HG02763 (cell line): ENCODE results near the gene SCCPDH.
A peak's percentile ranks its signal among the peaks of the same experiment; 100 is the strongest.

Source experiments
- ATAC-seq: cut with Tn5 transposase; IDR thresholded peaks from one replicate; pipeline ENCODE4 v1.9.1; 2021; ENCODE audit warnings: mild to moderate bottlenecking, moderate library complexity; ENCODE audit not compliant: unreplicated experiment

The SCCPDH gene

GRCh38 chr1:246782120-246782900, 58.1 kb downstream of the SCCPDH start:
- peak; percentile 50 for ATAC-seq

DNA sequence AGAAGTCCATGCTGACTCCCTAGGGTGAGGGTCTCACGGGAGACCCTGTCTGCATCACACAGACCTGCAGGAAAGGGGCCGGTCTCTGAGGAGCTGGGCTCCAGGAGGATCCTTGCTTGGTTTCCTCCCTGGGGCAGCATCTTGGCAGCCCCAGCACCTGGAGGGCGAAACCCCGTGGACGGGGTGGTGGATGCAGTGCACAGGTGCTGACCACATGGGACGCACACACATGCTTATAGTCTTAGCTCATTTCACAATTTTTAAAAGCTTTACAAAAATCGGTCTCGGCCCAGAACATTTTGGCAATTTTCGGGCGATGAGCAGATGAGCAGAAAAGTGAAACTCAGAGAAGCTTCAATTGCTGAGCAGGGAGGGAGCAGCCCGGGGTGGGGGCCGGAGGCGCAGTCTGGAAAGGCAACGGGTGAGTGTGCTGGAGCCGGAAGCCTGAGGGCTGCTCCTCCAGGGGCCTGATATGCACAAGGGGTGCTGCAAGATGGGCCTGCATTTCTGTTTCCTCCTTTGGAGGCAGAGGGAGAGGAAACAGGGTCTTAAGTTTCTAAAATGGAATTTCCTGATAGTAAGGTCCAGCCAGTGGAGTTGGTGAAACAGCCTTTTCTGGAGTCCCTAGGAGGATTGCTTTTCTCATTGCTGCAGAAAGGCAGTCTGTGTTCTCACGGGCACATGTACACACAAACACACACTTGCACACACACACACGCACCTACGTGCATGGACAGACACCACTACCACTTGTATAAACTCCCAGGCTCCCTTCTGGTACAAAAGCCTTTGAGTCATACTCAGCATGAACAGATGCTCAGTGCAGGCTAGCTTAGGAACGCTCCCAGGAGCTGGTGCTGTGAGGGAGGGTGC, 60.6 kb downstream of the SCCPDH start:
- peak; percentile 40 for ATAC-seq

GRCh38 chr1:246785494-246786111, 61.4 kb downstream of the SCCPDH start:
- no peak for ATAC-seq

DNA sequence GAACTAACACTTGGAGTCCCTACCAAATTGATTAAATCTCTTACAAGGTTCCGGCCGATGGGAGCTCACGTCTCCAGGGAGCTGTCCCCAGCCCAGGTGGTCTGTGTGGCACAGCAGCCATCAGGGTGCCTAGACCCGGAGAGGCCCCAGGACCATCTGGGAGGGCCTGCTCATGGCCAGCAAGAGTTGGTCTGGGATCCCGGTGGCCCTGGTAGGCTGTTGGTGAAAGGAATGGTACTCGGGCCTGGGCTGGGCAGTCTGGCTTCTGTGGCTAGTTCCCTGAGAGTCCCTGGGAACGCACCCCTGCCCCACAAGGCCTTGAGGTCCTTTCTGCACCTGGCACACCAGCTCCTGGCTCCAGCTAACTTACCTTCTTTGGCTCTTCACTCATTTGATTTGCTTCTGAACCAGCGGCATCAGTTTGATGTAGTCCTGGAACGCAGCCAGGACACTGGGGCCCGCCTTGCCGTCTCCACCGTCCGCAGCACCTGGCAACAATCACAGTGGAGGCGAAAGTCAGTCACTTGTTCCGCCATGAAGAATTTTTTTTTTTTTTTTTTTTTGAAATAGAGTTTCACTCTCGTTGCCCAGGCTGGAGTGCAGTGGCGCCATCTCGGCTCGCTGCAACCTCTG, 62.5 kb downstream of the SCCPDH start:
- no peak for ATAC-seq

- no peak for ATAC-seq
Observed at GRCh38 chr1:246787781-246788513, 63.7 kb downstream of the SCCPDH start.

GRCh38 chr1:246788895-246789338, 64.7 kb downstream of the SCCPDH start:
- ATAC-seq = no peak

DNA sequence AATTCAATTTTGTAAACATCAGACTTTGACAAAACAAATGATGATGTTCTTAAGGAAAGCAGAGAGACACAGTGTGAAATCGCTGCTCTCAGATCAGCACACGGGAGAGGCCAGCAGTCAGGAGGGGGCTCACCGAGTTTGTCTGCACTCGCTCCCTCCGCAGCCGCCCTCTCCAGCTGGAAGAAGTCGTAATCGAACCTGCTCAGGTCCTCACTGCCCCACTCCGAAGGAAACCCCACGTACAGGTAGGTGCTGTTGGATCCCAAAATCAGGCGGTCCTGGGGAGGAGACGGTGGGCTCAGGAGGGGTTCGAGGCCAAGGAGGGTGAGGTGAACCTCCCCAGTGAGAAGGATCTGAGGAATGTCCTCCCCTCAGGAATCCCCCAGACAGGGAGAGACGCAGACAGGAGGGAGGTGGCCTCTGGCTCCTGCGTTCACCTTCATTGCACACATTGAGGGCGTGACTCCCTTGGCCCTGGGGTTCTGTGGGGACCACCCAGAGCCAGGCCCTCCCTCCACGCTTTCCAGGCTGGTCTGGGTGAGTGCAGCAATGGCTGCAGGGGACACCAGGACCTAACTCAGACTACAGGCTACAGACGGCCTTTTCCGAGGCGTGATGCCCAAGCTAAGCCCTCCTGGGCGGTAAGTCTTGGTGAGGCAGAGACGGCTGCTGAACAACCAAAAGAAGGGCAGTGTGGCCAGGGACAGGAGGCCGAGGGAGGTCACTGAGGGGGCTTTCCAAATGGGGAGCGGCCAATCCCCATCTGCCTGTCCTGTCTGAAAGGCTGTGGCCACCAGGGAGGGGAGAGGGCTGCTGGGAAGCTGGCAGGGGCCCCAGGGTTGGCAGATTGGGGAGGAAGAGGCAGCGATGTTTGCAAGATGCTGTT, 65.5 kb downstream of the SCCPDH start:
- no peak for ATAC-seq

DNA sequence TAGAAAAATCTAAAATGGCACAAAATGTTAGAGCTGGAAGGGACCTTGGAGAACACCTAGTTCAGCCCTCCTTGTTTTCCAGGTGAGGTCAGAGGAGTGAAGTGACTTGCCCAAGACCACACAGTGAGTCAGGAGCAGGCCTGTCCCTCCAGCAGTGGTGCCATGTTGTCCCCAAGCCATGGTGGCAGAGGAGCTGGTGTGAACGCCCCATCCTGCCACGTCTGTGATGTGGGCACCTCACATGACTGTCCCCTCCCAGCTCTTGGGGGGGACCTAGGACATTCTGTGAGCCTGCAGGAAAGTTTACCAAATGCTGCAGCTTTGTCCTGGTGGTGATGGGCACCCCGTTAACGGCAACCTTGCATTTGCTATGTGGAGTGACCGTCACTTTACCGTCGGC, 66.2 kb downstream of the SCCPDH start:
- no peak for ATAC-seq

DNA sequence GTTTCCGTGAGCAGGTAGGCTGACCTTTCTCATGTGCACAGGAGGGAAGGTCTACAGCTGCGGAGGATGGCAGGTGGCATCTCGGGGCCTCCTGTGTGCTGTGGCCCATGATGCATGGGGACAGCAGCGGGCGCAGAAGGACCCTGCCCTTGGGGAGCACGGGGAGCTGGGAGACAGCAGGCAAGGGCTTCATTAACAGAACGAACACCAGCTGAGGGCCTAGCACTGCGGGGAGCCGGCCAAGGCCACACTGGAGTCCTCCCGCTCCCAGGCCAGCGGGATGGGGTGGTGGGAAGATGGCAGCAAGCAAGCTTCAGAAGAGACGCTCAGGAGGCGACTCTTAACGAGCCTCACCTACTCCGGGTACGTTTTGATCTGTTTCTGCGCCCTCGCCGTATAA, 66.6 kb downstream of the SCCPDH start:
- ATAC-seq = no peak

DNA sequence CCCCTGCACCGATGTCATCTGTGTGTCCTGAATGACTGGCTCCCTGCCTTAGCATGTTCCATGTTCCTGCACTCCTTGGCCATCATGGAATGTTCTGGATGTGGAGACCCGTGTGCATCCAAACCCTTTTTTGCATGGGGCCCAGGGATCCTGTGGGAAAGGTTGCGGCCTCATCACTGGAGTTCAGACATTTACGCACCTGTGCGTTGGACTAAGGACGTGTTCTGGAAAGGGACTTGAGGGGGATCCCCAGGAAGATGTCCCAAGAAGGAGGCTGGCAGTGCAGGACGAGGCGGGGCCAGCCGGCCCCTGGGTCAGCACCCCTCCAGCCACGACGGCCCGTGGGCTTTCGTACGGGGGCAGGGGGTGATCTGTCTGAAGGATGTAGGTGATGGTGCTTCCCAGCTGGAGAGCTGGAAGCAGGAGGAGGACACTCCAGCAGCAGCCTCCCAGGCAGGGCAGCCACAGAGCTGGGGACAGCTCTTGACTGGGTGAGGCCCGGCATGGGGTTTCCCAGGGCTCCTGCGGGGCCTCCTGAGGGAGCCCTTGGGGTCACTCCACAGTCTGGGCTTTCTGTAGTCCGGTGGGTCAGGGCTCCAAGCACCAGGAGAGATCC, 67.2 kb downstream of the SCCPDH start:
- ATAC-seq = no peak

DNA sequence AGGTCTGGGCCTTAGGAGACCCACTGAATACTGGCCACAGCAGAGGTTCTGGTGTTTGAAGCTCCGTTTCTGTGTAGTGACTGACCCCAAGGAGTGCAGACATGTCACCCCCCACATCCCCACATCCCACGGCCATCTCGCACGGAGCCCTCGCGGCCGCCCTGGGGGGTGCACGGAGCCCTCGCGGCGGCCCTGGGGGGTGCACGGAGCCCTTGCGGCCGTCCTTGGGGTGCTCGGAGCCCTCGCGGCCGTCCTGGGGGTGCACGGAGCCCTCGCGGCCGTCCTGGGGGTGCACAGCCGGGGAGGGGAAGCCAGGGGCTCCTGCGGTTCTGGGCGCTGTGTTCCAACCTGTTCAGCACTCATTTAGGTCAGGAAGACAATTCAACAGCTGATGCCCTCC, 68.4 kb downstream of the SCCPDH start:
- ATAC-seq = no peak

- ATAC-seq = no peak
Observed at GRCh38 chr1:246793356-246793896, 69.2 kb downstream of the SCCPDH start.

DNA sequence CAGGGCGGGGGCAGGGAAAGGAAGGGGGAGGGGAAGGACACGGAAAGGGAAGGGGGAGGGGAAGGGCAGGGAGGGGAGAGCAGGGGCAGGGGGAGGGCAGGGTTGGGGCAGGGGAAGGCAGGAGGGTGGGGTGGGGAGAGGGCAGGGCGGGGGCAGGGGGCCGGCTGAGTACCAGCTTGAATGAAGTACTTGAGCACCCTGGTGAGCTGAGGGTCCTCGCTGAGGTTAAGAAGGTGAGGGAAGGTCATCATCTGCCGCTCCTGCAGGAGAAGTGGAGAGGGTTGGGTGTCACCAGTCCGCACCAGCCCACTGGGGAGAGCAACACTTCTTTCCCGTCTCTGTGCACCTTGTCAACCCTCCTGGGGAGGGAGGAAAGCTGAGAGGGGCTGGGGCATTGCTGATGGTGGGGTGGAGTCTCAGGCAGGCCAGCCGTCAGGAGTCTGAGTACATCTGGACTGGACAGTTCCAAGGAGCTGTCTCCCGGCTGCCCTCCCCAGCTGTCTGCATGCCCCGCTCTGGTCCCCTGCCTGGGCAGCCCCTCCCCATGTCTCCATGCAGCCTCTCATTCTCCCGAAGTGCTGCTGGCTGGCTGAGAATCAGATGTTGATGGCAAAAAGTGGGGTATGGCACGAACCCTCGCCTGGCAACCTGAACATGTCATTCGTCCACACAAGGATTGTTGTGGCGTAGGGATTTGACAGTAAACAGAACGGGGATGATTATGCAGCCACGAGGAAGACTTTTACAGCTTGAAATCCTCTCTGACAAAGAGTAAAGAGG, 70.0 kb downstream of the SCCPDH start:
- no peak for ATAC-seq

DNA sequence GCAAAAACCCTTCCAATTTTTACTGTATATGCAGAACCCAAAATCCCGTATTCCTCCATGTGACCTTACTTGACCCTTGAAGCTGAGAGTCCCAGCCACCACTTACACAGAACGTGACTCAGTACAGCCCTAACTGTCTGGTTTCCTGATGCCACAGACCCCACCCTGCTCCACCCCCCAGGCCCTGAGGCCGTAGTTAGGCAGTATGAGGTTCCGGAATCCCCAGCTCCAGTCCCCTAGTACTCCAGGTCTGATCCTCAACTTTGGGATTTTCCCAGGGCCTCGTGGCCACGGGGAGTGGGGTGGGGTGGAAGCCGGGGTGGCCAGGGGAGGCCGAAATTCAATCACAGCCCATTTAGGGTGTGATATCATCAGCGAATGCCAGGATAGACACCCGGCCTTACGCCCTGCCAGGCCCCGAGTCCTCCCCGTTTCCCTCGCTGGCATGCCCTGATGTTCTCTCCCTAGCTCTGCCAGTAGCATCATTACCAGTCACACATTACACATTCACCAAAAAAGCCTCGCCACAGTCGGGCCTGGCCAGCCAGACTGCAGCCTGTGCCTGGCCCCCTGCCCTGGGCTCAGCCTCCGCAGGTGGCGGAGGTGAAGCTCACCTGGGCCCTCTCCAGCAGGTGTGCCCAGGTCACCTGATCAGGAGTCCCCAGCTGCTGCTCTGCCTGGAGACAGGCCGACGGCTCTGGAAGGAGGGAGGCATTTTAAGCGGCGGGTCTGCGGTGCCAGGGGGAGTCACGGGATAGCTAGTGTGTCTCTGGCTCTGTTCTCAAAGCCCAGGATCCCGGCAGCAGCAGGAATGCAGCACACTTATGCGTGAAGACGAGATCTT, 70.8 kb downstream of the SCCPDH start:
- no peak for ATAC-seq

DNA sequence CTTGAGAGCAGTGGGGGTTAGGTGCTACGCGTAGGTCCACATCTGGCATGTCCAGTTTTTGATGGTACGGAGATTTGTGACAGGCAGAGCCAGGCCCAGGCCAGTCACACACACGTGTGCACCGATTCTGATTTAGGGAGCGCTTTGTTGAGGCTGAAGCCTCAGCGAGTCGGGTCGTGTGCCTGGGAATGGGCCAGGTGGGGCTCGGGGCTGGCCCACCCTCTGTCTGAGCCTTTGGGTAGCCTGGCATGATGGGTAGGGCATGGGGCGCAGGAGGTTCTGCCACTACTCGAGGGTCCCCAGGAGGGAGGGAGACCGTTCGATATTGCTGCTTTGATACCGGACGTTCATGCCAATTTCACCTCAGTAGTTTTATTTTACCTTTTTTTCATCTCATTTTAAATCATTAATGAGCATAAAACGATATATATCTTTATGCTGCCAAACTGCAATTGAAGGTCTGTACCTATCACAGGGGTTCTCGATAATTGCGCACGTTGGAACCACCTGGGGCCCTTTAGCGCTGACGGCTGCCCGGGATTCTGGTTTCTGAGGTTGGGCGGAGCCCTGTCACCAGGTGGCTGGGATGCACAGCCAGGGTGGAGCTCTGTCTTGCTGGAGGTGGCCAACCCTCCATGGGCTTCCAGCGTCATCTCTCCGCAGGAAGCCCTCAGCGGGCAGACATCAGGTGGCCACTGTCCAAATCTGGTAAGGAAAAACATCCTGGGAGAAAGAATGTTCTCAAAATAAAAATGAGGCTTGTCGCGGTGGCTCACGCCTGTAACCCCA, 71.9 kb downstream of the SCCPDH start:
- no peak for ATAC-seq

DNA sequence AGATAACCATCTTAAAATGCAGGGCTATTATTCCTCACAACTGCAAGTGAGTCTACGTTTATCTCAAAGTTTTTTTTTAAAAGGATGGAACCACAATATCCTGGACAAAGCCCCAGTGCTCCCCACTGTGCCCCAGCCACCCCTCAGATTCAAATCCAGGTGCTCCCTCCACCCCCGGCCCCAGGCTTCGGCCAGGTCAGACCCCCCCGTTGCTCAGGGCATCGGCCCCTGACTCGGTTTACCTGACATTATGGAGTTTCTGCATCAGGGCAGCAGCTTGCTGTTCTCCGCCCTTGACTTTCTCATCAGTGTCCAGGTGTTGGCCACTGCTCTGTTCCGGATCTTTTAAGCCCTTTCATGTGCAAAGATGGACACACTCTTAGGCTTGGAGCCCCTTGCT, 72.9 kb downstream of the SCCPDH start:
- no peak for ATAC-seq
